NAMALWA (cell line): Measurements from ENCODE around the gene EXOC1.
A peak's percentile ranks its signal among the peaks of the same experiment; 100 is the strongest.
"Not testable (repeated sequence)": the region's sequence is repeated elsewhere in the genome, so short reads cannot be mapped to it uniquely, and the experiment has no call there.

ENCODE experiments used
- DNase-seq: peaks from one replicate; pipeline ENCODE4 v3.0.0-alpha.2; 2015; ENCODE audit warnings: low spot score

The EXOC1 gene

GRCh38 chr4:55907469-55907868 is 54.0 kb downstream of the EXOC1 start:
- DNase-seq: no peak

- no peak for DNase-seq
Observed at GRCh38 chr4:55910140-55910539, 56.7 kb downstream of the EXOC1 start.

GRCh38 chr4:55912249-55912648 is 58.8 kb downstream of the EXOC1 start:
- no peak for DNase-seq

- no peak for DNase-seq
Observed at GRCh38 chr4:55920571-55920970, 67.1 kb downstream of the EXOC1 start.

GRCh38 chr4:55921093-55921492 is 67.6 kb downstream of the EXOC1 start:
- no peak for DNase-seq

- DNase-seq: no peak
Observed at GRCh38 chr4:55925241-55925640, 71.8 kb downstream of the EXOC1 start.

GRCh38 chr4:55926610-55927009 is 73.2 kb downstream of the EXOC1 start:
- DNase-seq: no peak

- no peak for DNase-seq
Observed at GRCh38 chr4:55927803-55928437, 74.5 kb downstream of the EXOC1 start.

GRCh38 chr4:55928846-55929245 is 75.4 kb downstream of the EXOC1 start:
- no peak for DNase-seq

- no peak for DNase-seq
Observed at GRCh38 chr4:55931043-55931442, 77.6 kb downstream of the EXOC1 start.

GRCh38 chr4:55931833-55932232 is 78.4 kb downstream of the EXOC1 start:
- no peak for DNase-seq

- no peak for DNase-seq
Observed at GRCh38 chr4:55932511-55932910, 79.1 kb downstream of the EXOC1 start.

- no peak for DNase-seq
Observed at GRCh38 chr4:55933611-55934010, 80.2 kb downstream of the EXOC1 start.

GRCh38 chr4:55935907-55936306 is 82.5 kb downstream of the EXOC1 start:
- not testable (repeated sequence) for DNase-seq

GRCh38 chr4:55938481-55938880 is 85.0 kb downstream of the EXOC1 start:
- no peak for DNase-seq

GRCh38 chr4:55939421-55939820 is 86.0 kb downstream of the EXOC1 start:
- no peak for DNase-seq

- DNase-seq: no peak
Observed at GRCh38 chr4:55941881-55942396, 88.5 kb downstream of the EXOC1 start.

- peak; percentile 94 for DNase-seq
Observed at GRCh38 chr4:55947254-55947882, 93.9 kb downstream of the EXOC1 start.

- DNase-seq: peak; percentile 86
Observed at GRCh38 chr4:55947912-55948725, 94.7 kb downstream of the EXOC1 start.

GRCh38 chr4:55948726-55949481 is 95.5 kb downstream of the EXOC1 start, which contains the start of gene CEP135:
Gene CEP135 (plus strand): TSS chr4:55948945. CDS start chr4:55952131, 3,186 bp downstream.
- peak; percentile 95 for DNase-seq

GRCh38 chr4:55949482-55949802 is 96.0 kb downstream of the EXOC1 start:
- no peak for DNase-seq
